Measurements from ENCODE around the gene DOCK1.

DOCK1 gene

DNA sequence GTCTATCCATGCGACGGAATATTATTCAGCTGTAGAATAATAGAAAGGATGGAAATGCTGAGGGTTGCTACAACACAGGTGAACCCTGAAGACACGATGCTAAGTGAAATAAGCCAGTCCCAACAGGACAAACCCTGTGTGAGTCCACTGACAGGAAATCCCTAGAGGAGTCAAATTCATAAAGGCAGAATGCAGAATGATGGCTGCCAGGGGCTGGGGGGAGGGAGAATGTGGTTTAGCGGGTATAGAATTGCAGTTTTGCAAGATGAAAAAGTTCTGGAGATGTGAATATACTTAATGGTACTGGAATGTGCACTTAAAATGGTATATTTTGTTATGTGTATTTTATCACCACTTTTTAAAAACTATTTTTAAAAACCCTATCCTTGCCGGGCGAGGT lies 36.9 kb upstream of the DOCK1 start:
- Histone ChIP-seq H3K4me2 (ENCODE audit: low read depth, low read length) (no peak overlapping the region), H4K20me1 (ENCODE audit: insufficient read depth, low read length) (no peaks in the 10 kb centered on the region), H3K4me1 (ENCODE audit: low read length) (no peaks in the 10 kb centered on the region), H3K27ac (ENCODE audit: low read length) (no peak overlapping the region), H3F3A (ENCODE audit: insufficient read depth, low read length) (no peaks in the 10 kb centered on the region), H2AFZ (ENCODE audit: low read length) (no peak overlapping the region), H3K27me3 (replicated peaks; ENCODE audit: insufficient read depth, low read length) (no peaks in the 10 kb centered on the region), H3K9me3 (replicated peaks; ENCODE audit: insufficient read depth, low read length) (no peaks in the 10 kb centered on the region), H3K9me2 (replicated peaks; ENCODE audit: insufficient read depth, low read length) (no peaks in the 10 kb centered on the region), H3K79me2 (ENCODE audit: low read length) (no peaks in the 10 kb centered on the region), H3K9ac (ENCODE audit: low read length) (no peak overlapping the region), H3K4me3 (ENCODE audit: low read length) (no peak overlapping the region), H3K36me3 (replicated peaks; ENCODE audit: insufficient read depth, low read length) (no peaks in the 10 kb centered on the region)
- no peak for DNase-seq
- TF ChIP-seq EZH2 (optimal IDR thresholded peaks at IDR 0.05; ENCODE audit: low read depth, low read length), result no peak
- TF ChIP-seq, protein P1, sequence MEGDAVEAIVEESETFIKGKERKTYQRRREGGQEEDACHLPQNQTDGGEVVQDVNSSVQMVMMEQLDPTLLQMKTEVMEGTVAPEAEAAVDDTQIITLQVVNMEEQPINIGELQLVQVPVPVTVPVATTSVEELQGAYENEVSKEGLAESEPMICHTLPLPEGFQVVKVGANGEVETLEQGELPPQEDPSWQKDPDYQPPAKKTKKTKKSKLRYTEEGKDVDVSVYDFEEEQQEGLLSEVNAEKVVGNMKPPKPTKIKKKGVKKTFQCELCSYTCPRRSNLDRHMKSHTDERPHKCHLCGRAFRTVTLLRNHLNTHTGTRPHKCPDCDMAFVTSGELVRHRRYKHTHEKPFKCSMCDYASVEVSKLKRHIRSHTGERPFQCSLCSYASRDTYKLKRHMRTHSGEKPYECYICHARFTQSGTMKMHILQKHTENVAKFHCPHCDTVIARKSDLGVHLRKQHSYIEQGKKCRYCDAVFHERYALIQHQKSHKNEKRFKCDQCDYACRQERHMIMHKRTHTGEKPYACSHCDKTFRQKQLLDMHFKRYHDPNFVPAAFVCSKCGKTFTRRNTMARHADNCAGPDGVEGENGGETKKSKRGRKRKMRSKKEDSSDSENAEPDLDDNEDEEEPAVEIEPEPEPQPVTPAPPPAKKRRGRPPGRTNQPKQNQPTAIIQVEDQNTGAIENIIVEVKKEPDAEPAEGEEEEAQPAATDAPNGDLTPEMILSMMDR (IDR thresholded peaks at IDR 0.05; ENCODE audit: low read length), result no peak
- no peak for TF ChIP-seq EZH2phosphoT487 (IDR thresholded peaks at IDR 0.05; ENCODE audit: low read length)

DNA sequence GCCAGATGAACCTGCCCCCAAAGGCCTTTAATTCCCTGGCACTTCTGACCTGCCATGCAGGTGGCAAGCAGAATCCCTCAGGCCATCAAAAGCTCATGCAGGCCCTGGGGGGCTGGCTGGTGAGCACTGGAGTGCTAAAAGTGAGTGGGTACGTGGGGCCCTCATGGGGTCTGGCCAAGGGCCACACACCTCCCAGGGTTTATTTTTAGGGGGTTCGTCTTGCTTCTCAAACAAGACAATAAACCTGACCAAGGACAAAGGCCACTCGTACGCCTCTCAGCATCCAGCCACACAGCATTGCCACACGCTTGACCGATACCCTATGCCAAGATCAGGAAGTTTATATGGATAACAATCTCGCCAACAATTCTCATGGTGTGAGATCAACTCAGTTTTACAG lies 33.1 kb upstream of the DOCK1 start:
- Histone ChIP-seq H3K79me2 (ENCODE audit: low read length) (no peaks in the 10 kb centered on the region), H3K4me1 (ENCODE audit: low read length) (no peaks in the 10 kb centered on the region), H3K27ac (ENCODE audit: low read length) (no peak overlapping the region), H3K27me3 (replicated peaks; ENCODE audit: insufficient read depth, low read length) (no peaks in the 10 kb centered on the region), H3K4me3 (ENCODE audit: low read length) (no peak overlapping the region), H3K9me3 (replicated peaks; ENCODE audit: insufficient read depth, low read length) (no peaks in the 10 kb centered on the region), H3K4me2 (ENCODE audit: low read depth, low read length) (no peak overlapping the region), H3F3A (ENCODE audit: insufficient read depth, low read length) (no peaks in the 10 kb centered on the region), H4K20me1 (ENCODE audit: insufficient read depth, low read length) (no peaks in the 10 kb centered on the region), H3K9me2 (replicated peaks; ENCODE audit: insufficient read depth, low read length) (no peaks in the 10 kb centered on the region), H3K36me3 (replicated peaks; ENCODE audit: insufficient read depth, low read length) (no peaks in the 10 kb centered on the region), H3K9ac (ENCODE audit: low read length) (no peak overlapping the region), H2AFZ (ENCODE audit: low read length) (no peak overlapping the region)
- no peak for DNase-seq
- TF ChIP-seq EZH2phosphoT487 (IDR thresholded peaks at IDR 0.05; ENCODE audit: low read length) (no peak), EZH2 (optimal IDR thresholded peaks at IDR 0.05; ENCODE audit: low read depth, low read length) (no peak)
- TF ChIP-seq, protein P1 (IDR thresholded peaks at IDR 0.05; ENCODE audit: low read length), result no peak

DNA sequence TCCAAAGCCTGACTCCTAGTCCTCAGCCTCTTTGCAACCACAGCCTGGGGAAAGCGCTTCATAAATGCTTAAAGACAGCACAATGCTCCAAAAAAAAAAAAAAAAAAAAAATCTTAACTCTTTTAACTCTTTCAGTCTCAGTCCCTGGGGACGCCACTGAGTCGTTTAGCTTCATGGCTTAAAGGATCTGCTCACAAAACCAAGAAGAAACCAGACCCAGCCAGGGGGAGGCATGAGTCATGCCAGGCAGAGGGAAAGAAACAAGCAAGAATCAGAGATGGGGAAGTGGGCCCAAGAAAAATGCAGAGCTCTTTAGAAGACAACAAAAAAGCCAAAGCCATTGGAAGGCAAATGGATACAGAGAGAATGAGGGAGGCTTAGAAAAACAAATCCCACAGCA lies 32.5 kb upstream of the DOCK1 start:
- H3K9me3 ChIP-seq (replicated peaks; ENCODE audit: insufficient read depth, low read length), result no peaks in the 10 kb centered on the region
- H3K4me1 ChIP-seq (ENCODE audit: low read length), result no peaks in the 10 kb centered on the region
- H4K20me1 ChIP-seq (ENCODE audit: insufficient read depth, low read length), result no peaks in the 10 kb centered on the region
- TF ChIP-seq EZH2 (optimal IDR thresholded peaks at IDR 0.05; ENCODE audit: low read depth, low read length) (no peak), EZH2phosphoT487 (IDR thresholded peaks at IDR 0.05; ENCODE audit: low read length) (no peak)
- TF ChIP-seq, protein P1 (IDR thresholded peaks at IDR 0.05; ENCODE audit: low read length), result no peak
- no peak overlapping the region for H3K27ac ChIP-seq (ENCODE audit: low read length)
- H3K27me3 ChIP-seq (replicated peaks; ENCODE audit: insufficient read depth, low read length), result no peaks in the 10 kb centered on the region
- H3K4me2 ChIP-seq (ENCODE audit: low read depth, low read length), result no peak overlapping the region
- H2AFZ ChIP-seq (ENCODE audit: low read length), result no peak overlapping the region
- no peaks in the 10 kb centered on the region for H3K36me3 ChIP-seq (replicated peaks; ENCODE audit: insufficient read depth, low read length)
- H3K9ac ChIP-seq (ENCODE audit: low read length), result no peak overlapping the region
- no peak overlapping the region for H3K4me3 ChIP-seq (ENCODE audit: low read length)
- H3K9me2 ChIP-seq (replicated peaks; ENCODE audit: insufficient read depth, low read length), result no peaks in the 10 kb centered on the region
- no peak for DNase-seq
- H3F3A ChIP-seq (ENCODE audit: insufficient read depth, low read length), result no peaks in the 10 kb centered on the region
- no peaks in the 10 kb centered on the region for H3K79me2 ChIP-seq (ENCODE audit: low read length)

Data from MM.1S (cell line).